COLO829 (cell line): ENCODE data around the gene RIT2.
"Not testable (repeated sequence)": the region's sequence is repeated elsewhere in the genome, so short reads cannot be mapped to it uniquely, and the experiment has no call there.

ENCODE experiments used
- DNase-seq: peaks from one replicate; pipeline ENCODE4 v3.0.0; 2012; ENCODE audit warnings: low spot score

Gene RIT2

DNA sequence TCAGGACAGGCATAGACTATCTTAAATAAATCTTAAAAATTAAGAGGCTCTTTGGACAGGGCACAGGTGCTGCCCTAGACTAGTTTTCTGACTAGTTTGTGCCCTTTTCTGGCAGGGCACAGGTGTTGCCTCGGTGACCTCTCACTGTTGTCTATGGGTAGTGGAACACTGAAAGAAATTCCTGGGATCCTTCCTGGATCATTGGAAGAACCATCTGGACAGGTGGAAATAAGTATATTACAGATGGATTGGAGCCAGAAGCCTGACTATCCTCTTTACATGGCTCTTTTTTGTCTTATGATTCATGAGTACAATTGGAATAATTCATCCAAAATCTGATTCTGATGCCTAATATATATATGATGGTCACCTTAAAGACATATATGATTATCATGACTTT lies 286.6 kb downstream of the RIT2 start:
- no peak for DNase-seq

DNA sequence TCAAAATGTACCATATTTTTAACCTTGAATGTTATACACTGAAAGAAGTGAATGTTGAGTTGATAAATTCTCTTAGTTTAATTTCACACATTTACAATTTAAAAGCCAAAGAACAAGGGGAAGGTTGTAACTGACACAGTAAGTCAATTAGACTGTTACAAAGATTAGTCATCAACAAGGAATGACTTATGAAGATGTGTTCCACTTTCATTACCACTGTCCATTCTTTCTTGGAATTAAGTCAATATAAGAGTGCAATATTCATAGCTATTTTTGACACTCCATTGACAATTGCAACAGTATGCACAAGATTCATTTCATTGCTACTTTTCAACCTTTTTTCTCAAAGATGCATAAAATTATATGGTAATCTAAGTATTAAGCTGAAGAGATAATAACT lies 291.3 kb downstream of the RIT2 start:
- DNase-seq = no peak

DNA sequence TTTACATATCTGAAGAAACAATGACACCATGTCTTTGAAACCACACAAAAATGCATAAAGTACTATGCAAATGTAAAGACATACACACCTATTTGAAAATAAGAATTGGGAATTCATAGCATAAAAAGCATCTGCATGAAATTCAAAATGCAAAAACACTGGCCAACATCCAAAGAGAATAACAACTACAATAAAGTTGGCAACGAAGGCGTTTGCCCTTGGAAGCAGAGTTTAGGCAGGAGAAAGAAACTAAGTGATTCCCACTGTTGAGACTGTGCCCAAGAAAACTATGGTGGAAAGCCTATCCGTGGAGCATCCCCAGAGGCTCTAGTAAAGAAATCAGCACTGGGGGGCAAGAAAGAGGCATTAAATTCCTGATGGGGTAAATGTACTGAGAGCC lies 292.8 kb downstream of the RIT2 start:
- DNase-seq = no peak

- no peak for DNase-seq
Measured at GRCh38 chr18:42821492-42821891, 294.0 kb downstream of the RIT2 start.

GRCh38 chr18:42814618-42815017 lies 300.9 kb downstream of the RIT2 start:
- DNase-seq = no peak

- no peak for DNase-seq
Measured at GRCh38 chr18:42814184-42814583, 301.3 kb downstream of the RIT2 start.

DNA sequence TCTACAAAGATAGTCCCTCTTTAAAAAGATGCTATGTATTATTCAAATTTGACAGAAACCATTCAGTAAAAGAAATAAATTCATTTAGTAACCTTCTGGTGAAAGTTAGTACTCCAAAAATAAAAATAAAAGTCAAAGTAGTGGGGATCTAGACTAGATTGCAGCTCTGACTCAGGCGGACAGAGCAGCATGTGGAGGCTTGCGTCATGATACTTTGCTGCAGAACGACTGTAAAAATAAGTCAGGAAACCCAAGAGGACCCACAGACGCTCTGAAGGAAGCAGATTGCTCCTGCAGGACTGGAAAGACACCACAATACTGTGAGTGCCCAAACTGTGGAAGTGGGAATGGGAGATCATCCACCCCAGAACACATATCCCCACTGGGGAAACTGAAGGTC lies 301.9 kb downstream of the RIT2 start:
- no peak for DNase-seq

DNA sequence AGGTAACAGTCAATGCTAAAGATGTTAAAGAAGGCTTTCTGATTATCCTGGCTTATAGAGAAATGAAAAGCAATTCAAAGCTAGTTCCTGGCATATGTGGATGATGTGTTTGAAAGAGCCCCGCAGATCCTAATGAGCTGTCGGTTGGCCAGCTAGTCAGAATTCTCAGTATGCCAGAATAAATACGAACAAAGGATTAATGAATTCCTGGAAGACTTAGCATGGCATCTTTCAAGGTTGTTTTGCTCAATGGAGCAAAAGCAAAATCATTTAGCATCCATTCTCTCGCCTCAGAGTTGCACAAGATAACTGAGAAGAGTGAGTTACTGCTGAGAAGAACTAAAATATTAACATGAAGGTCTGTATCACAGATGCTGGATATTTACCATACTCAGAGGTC lies 307.6 kb downstream of the RIT2 start:
- DNase-seq = no peak

GRCh38 chr18:42801706-42802105 lies 313.8 kb downstream of the RIT2 start:
- DNase-seq = no peak

- DNase-seq = no peak
Measured at GRCh38 chr18:42798606-42799170, 316.8 kb downstream of the RIT2 start.

DNA sequence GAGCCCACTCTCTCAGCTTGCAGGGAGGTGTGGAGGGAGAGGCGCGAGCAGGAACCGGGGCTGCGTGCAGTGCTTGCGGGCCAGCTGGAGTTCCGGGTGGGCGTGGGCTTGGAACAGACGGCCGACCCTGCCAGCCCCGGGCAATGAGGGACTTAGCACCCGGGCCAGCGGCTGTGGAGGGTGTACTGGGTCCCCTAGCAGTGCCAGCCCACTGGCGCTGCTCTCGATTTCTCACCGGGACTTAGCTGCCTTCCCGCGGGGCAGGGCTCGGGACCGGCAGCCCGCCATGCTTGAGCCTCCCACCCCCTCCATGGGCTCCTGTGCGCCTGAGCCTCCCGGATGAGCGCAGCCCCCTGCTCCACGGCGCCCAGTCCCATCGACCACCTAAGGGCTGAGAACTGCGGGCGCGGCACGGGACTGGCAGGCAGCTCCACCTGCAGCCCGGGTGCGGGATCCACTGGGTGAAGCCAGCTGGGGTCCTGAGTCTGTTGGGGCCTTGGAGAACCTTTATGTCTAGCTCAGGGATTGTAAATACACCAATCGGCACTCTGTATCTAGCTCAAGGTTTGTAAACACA lies 320.2 kb downstream of the RIT2 start:
- not testable (repeated sequence) for DNase-seq

DNA sequence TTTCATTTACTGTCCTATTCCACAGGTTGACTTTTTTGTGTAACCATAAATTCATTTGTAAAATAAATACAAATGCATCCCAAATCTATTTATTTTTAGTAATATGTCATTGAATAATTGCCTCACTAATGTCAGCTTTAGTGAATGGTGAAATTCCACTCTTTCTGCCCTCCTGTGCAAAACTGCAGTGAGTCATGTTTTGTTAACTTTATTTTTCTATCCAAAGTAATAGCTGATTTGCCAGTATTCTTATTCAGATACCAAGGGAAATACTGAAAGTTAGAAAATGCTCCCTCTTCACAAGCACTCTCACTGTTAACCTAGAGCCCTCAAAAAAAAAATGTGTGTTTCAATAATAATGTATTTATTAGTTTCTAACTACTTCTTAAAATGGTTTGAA lies 322.8 kb downstream of the RIT2 start:
- no peak for DNase-seq

GRCh38 chr18:42784632-42785031 lies 330.9 kb downstream of the RIT2 start:
- no peak for DNase-seq

DNA sequence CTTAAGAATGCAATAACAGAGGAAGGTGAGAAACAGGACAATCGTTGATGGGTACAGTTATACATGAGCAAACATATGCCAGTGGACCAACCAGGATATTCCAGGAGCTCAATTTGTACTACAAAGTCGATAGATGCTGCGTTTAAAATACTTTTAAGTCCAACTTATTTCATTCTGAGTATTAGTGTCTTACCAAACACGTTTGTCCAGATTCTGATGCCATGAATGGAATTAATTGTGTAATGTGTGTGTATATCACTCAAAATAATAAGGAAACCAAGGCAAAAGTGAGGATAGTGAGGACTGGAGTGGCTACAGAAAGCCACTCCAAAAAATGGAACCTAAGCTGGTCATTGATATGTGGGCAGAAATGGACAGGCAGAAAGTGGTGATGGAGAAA lies 332.6 kb downstream of the RIT2 start:
- no peak for DNase-seq

DNA sequence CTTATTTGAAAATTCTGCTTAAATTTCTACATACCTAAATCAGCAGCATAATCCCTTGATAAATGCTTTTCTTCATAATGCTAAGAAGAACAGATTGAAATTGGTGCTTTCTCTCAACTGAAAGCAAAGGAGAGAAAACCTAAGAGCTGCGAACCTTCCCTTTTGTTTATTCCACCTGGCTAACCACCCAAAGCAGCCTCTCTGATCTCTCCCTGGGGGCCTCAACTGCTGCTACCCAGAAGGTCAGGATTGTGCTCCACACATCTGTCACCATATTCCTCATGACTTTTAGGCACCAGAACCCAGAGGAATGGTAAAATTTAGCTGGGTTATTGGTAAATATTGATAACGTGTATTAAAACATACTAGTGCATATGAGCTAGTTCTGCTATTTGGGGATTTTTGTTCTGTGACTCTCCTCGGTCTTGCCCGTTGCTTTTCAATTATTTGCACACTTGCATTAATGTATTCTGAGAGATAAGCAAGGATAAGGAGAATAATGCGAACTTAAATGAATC lies 334.1 kb downstream of the RIT2 start:
- no peak for DNase-seq

DNA sequence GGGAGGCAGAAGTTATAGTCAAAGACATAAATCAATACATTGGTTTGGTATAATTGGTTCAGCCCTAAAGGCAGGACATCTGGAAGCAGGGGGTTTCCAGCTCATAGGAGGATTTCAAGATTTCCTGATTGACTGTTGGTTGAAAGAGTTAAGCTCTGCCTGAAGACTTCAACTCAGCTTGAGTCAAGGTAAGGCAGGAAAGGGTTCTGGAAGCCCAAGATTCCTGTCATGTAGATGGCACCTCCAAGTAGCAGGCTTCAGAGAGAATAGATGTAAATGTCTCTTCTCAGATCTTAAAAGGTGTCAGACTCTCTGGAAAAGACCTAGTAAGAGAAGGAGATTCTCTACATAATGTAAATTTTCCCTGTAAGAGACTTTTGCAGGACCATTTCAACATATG lies 335.3 kb downstream of the RIT2 start:
- no peak for DNase-seq

DNA sequence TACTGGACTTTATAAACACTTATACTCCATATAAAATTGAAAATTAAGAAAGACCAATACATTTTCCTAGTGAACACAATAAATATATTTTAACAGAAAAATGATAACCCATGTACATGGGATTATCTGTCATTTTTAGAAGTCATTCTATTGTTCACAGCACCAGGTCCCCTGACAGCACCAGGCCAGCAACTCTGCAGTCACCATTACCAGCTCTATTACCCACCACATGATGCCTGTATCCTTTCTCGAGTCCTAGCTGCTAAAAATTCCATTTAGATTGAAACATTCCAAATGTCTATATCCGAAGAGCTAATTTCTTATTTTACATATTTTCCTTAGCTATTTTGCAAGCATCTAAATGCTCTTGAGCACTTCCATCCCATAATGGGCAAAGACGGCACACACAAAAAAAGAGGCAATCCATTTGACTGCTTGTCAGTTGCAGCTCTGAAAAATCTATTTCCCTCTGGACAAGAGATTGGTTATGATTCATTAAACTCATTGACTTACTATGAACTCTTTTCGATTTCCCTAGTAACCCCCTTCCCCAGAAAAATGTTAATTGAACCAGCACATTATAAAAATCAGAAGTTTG lies 336.9 kb downstream of the RIT2 start:
- no peak for DNase-seq

GRCh38 chr18:42778024-42778423 lies 337.5 kb downstream of the RIT2 start:
- DNase-seq = no peak

GRCh38 chr18:42773870-42774269 lies 341.6 kb downstream of the RIT2 start:
- DNase-seq = no peak

DNA sequence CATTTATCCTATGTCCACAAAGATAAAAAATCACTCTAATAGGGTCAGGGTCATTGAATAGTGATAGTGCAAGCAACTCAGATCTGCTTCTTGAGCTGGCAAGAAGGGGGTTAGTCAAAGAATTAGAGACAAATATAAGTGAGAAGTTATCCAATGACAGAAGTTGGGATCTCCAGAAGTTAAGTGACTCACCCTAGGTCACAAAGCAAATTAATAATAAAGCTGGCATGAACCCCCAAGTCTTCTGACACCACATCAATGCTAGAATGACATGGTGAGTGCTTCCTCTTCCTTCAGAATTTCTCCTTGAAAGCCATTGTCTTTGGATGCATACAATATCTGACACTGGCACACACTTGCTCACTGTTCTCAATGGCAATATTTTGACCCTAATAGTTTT lies 343.5 kb downstream of the RIT2 start:
- DNase-seq = no peak

- DNase-seq = no peak
Measured at GRCh38 chr18:42765302-42765701, 350.2 kb downstream of the RIT2 start.

DNA sequence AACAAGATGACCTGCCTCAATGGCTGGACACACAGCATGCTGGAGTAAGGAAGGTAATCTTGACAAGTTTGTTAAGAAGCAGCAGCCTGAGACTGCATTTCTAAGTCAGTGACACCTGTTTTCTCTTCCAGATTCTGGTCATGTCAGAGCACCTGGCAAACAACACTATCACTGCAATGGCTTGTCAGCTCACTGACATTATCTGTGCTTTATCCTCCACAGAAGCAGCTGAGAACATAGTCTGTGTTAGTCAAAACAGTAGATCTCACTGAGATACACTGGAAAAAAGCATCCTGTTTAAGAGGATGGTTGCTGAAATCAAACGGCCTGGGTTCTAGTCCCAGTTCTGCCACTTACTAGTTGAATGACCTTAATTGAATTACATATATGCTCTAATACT lies 355.2 kb downstream of the RIT2 start:
- no peak for DNase-seq

GRCh38 chr18:42758852-42759251 lies 356.6 kb downstream of the RIT2 start:
- DNase-seq = no peak

- no peak for DNase-seq
Measured at GRCh38 chr18:42756214-42756613, 359.3 kb downstream of the RIT2 start.
